ENCODE measurements around the gene HSBP1L1.

DNA sequence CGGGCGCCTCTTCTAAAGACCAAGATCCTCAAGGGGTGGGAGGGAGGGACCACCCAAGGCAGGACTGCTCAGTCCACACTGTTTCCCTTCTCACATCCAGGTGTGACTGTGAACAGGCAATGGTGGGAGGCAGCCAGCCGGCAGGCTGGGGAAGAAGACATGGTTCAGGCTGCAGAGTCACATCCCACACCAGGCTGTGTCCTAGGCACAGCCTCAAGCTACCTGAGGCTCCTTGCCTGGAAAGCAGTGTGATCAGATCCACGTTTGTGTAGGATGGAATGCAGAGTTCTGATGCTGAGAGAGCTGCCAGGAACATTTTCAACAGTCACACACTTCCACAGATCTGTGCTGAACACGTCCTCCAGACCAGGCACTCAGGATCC lies 29.4 kb upstream of the HSBP1L1 start:
- no peak for TF ChIP-seq CTCF (conservative IDR thresholded peaks at IDR 0.05; ENCODE audit: low read depth in 2 of 2)
- no peak for TF ChIP-seq EZH2phosphoT487 (IDR thresholded peaks at IDR 0.05; ENCODE audit: unreplicated experiment)
- no peak for TF ChIP-seq EZH2 (IDR thresholded peaks at IDR 0.05; ENCODE audit: low read depth, unreplicated experiment)
- no peak for TF ChIP-seq POLR2AphosphoS5 (IDR thresholded peaks at IDR 0.05; ENCODE audit: low read depth)
- TF ChIP-seq, protein P1, sequence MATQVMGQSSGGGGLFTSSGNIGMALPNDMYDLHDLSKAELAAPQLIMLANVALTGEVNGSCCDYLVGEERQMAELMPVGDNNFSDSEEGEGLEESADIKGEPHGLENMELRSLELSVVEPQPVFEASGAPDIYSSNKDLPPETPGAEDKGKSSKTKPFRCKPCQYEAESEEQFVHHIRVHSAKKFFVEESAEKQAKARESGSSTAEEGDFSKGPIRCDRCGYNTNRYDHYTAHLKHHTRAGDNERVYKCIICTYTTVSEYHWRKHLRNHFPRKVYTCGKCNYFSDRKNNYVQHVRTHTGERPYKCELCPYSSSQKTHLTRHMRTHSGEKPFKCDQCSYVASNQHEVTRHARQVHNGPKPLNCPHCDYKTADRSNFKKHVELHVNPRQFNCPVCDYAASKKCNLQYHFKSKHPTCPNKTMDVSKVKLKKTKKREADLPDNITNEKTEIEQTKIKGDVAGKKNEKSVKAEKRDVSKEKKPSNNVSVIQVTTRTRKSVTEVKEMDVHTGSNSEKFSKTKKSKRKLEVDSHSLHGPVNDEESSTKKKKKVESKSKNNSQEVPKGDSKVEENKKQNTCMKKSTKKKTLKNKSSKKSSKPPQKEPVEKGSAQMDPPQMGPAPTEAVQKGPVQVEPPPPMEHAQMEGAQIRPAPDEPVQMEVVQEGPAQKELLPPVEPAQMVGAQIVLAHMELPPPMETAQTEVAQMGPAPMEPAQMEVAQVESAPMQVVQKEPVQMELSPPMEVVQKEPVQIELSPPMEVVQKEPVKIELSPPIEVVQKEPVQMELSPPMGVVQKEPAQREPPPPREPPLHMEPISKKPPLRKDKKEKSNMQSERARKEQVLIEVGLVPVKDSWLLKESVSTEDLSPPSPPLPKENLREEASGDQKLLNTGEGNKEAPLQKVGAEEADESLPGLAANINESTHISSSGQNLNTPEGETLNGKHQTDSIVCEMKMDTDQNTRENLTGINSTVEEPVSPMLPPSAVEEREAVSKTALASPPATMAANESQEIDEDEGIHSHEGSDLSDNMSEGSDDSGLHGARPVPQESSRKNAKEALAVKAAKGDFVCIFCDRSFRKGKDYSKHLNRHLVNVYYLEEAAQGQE (IDR thresholded peaks at IDR 0.05; ENCODE audit: unreplicated experiment), result no peak
- no peak for TF ChIP-seq STAT1 (IDR thresholded peaks at IDR 0.05; ENCODE audit: unreplicated experiment)
- TF ChIP-seq JUNB (IDR thresholded peaks at IDR 0.05; ENCODE audit: unreplicated experiment), result no peak
- no peak for TF ChIP-seq ZNF331 (CRISPR knock-in tag; IDR thresholded peaks at IDR 0.05; ENCODE audit: low read depth)
- no peak for TF ChIP-seq CREB1 (CRISPR knock-in tag; IDR thresholded peaks at IDR 0.05; ENCODE audit: low read depth)
- TF ChIP-seq ZNF114 (CRISPR knock-in tag; IDR thresholded peaks at IDR 0.05), result no peak

Data from GM23338 (cell line).